Measurements from ENCODE around the gene OCA2. TPM values are rescaled to one million over a fixed set of nuclear protein-coding genes. Genes with fewer than 3 reads are reported as not detected.

The OCA2 gene
- polyA plus RNA-seq, 1 donor (not counting 4 experiments of a cell fraction or from before 2014, with no cell fraction given), result 0.05 TPM

- H3K27ac ChIP-seq (ENCODE audit: control insufficient read depth, insufficient read depth, low read length), result no peak overlapping the region
- no peak overlapping the region for H3K4me3 ChIP-seq (ENCODE audit: control insufficient read depth in 2 of 3, extremely low read depth in 1 of 3, insufficient read depth in 2 of 3, low read depth in 1 of 3, low read length in 3 of 3)
- H2AFZ ChIP-seq (ENCODE audit: control insufficient read depth, low read length), result no peak overlapping the region
- FAIRE-seq (no peak), DNase-seq (ENCODE audit: low read depth, low spot score) (no peak)
- H3K4me1 ChIP-seq (ENCODE audit: control insufficient read depth, extremely low read depth, insufficient read depth, low read length), result peaks cover 2% of the 10 kb centered on the region
- no peaks in the 10 kb centered on the region for H3K36me3 ChIP-seq (ENCODE audit: control insufficient read depth in 2 of 2, extremely low read depth in 1 of 2, insufficient read depth in 2 of 2, low read length in 2 of 2)
- H4K20me1 ChIP-seq (ENCODE audit: control insufficient read depth, extremely low read depth, insufficient read depth, low read length), result no peaks in the 10 kb centered on the region
- H3K79me2 ChIP-seq (ENCODE audit: control insufficient read depth, insufficient read depth, low read length), result no peaks in the 10 kb centered on the region
- H3K9me1 ChIP-seq (ENCODE audit: control insufficient read depth, extremely low read depth, insufficient read depth, low read length), result no peaks in the 10 kb centered on the region
- H3K4me2 ChIP-seq (ENCODE audit: control insufficient read depth, extremely low read depth, insufficient read depth, low read depth, low read length), result no peak overlapping the region
- H3K27me3 ChIP-seq (ENCODE audit: control insufficient read depth, extremely low read depth, insufficient read depth, low read length), result no peaks in the 10 kb centered on the region
- no peaks in the 10 kb centered on the region for H3K9me3 ChIP-seq (ENCODE audit: control insufficient read depth, low read depth, low read length)
- TF ChIP-seq EZH2 (IDR thresholded peaks at IDR 0.05; ENCODE audit: low read length), result no peak
- TF ChIP-seq, protein P1, sequence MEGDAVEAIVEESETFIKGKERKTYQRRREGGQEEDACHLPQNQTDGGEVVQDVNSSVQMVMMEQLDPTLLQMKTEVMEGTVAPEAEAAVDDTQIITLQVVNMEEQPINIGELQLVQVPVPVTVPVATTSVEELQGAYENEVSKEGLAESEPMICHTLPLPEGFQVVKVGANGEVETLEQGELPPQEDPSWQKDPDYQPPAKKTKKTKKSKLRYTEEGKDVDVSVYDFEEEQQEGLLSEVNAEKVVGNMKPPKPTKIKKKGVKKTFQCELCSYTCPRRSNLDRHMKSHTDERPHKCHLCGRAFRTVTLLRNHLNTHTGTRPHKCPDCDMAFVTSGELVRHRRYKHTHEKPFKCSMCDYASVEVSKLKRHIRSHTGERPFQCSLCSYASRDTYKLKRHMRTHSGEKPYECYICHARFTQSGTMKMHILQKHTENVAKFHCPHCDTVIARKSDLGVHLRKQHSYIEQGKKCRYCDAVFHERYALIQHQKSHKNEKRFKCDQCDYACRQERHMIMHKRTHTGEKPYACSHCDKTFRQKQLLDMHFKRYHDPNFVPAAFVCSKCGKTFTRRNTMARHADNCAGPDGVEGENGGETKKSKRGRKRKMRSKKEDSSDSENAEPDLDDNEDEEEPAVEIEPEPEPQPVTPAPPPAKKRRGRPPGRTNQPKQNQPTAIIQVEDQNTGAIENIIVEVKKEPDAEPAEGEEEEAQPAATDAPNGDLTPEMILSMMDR (optimal IDR thresholded peaks at IDR 0.05 in 1 of 3, IDR thresholded peaks at IDR 0.05 in 1 of 3, conservative IDR thresholded peaks at IDR 0.05 in 1 of 3; ENCODE audit: extremely low read depth in 1 of 3, insufficient read depth in 2 of 3, low read length in 3 of 3), result no peak
- dilution Hi-C loops (cut with MboI; ENCODE audit: extremely low pct_ligation_motif_present, low sequenced_read_pairs), result no loop called here
- H3K9ac ChIP-seq (ENCODE audit: control insufficient read depth, extremely low read depth, insufficient read depth, low read length), result no peak overlapping the region
Measured at GRCh38 chr15:27894645-27895044, 204.5 kb downstream of the OCA2 start.

DNA sequence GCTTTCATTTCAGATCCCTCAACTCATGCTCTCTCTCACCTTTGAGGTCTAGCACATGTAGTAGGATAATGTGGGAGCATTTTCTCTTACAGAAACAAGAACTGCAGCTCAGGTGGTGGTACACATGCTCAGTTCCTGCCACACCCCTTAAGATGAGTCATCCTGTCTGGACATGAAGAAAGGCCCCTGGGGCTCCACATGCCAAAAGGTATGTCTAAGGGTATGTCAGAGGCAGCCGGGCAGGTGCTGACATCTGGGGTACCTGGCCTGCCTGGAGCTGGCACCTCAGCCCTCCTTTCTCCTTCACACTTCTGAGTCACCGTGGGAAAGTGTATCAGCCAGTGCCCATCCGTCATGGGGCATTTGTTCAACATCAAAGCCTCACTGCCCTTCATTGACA is 209.9 kb downstream of the OCA2 start:
- Histone ChIP-seq H3K27ac (ENCODE audit: control insufficient read depth, insufficient read depth, low read length) (no peak overlapping the region), H3K4me2 (ENCODE audit: control insufficient read depth, extremely low read depth, insufficient read depth, low read depth, low read length) (no peak overlapping the region), H2AFZ (ENCODE audit: control insufficient read depth, low read length) (no peak overlapping the region), H3K36me3 (ENCODE audit: control insufficient read depth in 2 of 2, extremely low read depth in 1 of 2, insufficient read depth in 2 of 2, low read length in 2 of 2) (no peaks in the 10 kb centered on the region), H3K9ac (ENCODE audit: control insufficient read depth, extremely low read depth, insufficient read depth, low read length) (no peak overlapping the region), H3K9me3 (ENCODE audit: control insufficient read depth, low read depth, low read length) (no peaks in the 10 kb centered on the region), H3K9me1 (ENCODE audit: control insufficient read depth, extremely low read depth, insufficient read depth, low read length) (no peaks in the 10 kb centered on the region), H3K4me3 (ENCODE audit: control insufficient read depth in 2 of 3, extremely low read depth in 1 of 3, insufficient read depth in 2 of 3, low read depth in 1 of 3, low read length in 3 of 3) (no peak overlapping the region), H4K20me1 (ENCODE audit: control insufficient read depth, extremely low read depth, insufficient read depth, low read length) (no peaks in the 10 kb centered on the region), H3K79me2 (ENCODE audit: control insufficient read depth, insufficient read depth, low read length) (no peaks in the 10 kb centered on the region), H3K27me3 (ENCODE audit: control insufficient read depth, extremely low read depth, insufficient read depth, low read length) (no peaks in the 10 kb centered on the region), H3K4me1 (ENCODE audit: control insufficient read depth, extremely low read depth, insufficient read depth, low read length) (peaks cover 20% of the 10 kb centered on the region)
- TF ChIP-seq, protein P1 (optimal IDR thresholded peaks at IDR 0.05 in 1 of 3, IDR thresholded peaks at IDR 0.05 in 1 of 3, conservative IDR thresholded peaks at IDR 0.05 in 1 of 3; ENCODE audit: extremely low read depth in 1 of 3, insufficient read depth in 2 of 3, low read length in 3 of 3), result no peak
- no peak for TF ChIP-seq EZH2 (IDR thresholded peaks at IDR 0.05; ENCODE audit: low read length)
- dilution Hi-C loops (cut with MboI; ENCODE audit: extremely low pct_ligation_motif_present, low sequenced_read_pairs), result no loop called here
- no peak for FAIRE-seq
- peak; percentile 25 for DNase-seq (ENCODE audit: low read depth, low spot score)
